22Rv1 (cell line): ENCODE data around the gene HDHD2.
"Not testable (repeated sequence)": the region's sequence is repeated elsewhere in the genome, so short reads cannot be mapped to it uniquely, and the experiment has no call there.

Experiments used
- H3K27ac ChIP-seq: fragments of 450-650 bp; 2 replicates; pipeline ENCODE4 v1.5.1; 2017
- ZFX ChIP-seq: fragments of 450-650 bp; IDR thresholded peaks from 2 replicates; pipeline ENCODE4 v1.6.1; 2017; ENCODE audit warnings: antibody characterized with exemption, borderline replicate concordance
- TF ChIP-seq, protein P1 (sequence below): fragments of 450-650 bp; IDR thresholded peaks from 2 replicates; pipeline ENCODE4 v1.5.1; 2017; ENCODE audit warnings: mild to moderate bottlenecking

HDHD2 gene, protein sequence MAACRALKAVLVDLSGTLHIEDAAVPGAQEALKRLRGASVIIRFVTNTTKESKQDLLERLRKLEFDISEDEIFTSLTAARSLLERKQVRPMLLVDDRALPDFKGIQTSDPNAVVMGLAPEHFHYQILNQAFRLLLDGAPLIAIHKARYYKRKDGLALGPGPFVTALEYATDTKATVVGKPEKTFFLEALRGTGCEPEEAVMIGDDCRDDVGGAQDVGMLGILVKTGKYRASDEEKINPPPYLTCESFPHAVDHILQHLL

DNA sequence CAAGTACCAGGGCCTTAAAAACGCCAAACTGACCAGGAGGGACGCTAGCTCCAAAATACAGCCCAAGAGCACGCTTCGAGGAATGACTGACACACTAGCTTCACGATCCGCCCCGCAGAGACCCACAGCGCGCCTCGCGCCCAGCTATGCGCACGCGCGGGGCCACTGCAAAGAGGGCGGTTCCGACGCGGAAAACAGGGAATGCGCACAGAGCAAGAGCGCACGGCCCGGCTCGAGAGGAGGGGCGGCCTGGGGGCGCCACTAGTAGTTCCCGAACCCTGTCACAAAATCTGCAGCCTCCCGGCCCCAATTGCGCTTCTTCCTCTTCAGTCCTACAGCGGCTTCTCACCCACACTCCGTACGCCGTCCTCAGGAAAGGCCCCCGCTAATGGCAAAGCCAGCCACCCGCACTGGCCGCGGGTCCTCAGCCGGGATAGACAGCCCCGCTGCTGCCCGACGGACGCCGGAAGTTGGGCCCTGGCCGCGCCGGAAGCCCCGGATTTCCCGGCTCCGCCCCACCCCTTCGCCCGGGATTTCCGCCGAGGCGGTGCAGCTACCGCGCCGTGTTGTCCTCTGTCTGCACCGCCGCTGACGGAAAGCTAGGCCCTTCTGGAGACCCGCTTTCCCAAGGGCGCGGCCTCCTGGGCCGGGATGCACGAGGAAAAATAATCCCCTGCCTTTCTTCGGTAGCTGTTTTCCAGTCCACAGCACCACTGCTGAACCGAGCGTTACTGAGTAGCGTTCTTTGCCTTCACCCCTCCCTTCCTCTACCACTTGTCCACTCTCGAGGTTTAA, at the start of gene HDHD2:
Gene HDHD2 (minus strand): TSS at position 472 of the 795 bp plus-strand sequence. CDS start 14,061 bp downstream, outside the sequence.
- TF ChIP-seq ZFX = no peak
- TF ChIP-seq, protein P1, sequence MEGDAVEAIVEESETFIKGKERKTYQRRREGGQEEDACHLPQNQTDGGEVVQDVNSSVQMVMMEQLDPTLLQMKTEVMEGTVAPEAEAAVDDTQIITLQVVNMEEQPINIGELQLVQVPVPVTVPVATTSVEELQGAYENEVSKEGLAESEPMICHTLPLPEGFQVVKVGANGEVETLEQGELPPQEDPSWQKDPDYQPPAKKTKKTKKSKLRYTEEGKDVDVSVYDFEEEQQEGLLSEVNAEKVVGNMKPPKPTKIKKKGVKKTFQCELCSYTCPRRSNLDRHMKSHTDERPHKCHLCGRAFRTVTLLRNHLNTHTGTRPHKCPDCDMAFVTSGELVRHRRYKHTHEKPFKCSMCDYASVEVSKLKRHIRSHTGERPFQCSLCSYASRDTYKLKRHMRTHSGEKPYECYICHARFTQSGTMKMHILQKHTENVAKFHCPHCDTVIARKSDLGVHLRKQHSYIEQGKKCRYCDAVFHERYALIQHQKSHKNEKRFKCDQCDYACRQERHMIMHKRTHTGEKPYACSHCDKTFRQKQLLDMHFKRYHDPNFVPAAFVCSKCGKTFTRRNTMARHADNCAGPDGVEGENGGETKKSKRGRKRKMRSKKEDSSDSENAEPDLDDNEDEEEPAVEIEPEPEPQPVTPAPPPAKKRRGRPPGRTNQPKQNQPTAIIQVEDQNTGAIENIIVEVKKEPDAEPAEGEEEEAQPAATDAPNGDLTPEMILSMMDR = no peak
- peak within 1 kb of the TSS; percentile 87 for H3K27ac ChIP-seq

GRCh38 chr18:47195961-47196360, 45.7 kb upstream of the HDHD2 start:
- H3K27ac ChIP-seq = not testable (repeated sequence)

GRCh38 chr18:47191961-47192360, 41.7 kb upstream of the HDHD2 start:
- TF ChIP-seq ZFX = no peak
- TF ChIP-seq, protein P1 = no peak
- no peak overlapping the region for H3K27ac ChIP-seq

DNA sequence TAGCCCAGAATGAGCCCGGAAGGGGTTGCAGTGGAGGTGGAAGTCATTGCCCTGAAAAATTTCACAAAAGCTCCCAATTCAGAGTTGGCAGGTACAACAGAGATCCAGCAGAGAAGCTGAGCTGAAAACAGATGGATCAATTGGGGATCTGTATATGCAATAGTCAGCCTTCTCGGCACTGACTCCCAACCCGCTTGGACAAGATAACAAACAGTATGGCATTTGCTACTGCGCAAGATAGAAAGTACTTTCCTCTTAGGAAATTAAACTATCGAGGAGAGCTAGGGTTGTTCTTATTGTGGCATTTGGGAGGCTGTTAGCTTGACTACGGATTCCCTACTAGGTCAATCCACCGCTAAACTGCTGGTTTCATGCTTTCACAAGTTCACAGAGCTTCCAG, 37.4 kb upstream of the HDHD2 start:
- TF ChIP-seq, protein P1 = no peak
- no peak for TF ChIP-seq ZFX
- no peak overlapping the region for H3K27ac ChIP-seq

GRCh38 chr18:47184419-47185050, 34.2 kb upstream of the HDHD2 start:
- TF ChIP-seq, protein P1 = no peak
- TF ChIP-seq ZFX = no peak
- no peak overlapping the region for H3K27ac ChIP-seq

DNA sequence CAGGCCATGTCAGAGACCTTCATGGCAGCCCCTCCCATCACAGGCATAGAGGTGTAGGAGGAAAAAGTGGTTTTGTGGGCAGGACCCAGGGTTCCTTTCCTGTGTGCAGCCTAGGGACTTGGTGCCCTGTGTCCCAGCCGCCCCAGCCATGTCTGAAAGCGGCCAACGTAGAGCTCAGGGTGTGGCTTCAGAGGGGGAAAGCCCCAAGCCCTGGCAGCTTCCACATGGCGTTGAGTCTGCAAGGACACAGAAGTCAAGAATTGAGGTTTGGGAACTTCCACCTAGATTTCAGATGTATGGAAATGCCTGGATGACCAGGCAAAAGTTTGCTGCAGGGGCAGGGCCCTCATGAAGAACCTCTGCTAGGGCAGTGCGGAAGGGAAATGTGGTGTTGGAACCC, 31.9 kb upstream of the HDHD2 start:
- H3K27ac ChIP-seq = not testable (repeated sequence)

- TF ChIP-seq, protein P1 = no peak
- no peak for TF ChIP-seq ZFX
Measured at GRCh38 chr18:47180765-47181164, 30.5 kb upstream of the HDHD2 start.

GRCh38 chr18:47179520-47179919, 29.2 kb upstream of the HDHD2 start:
- TF ChIP-seq, protein P1 = no peak
- no peak for TF ChIP-seq ZFX
- no peak overlapping the region for H3K27ac ChIP-seq

More at GRCh38 chr18:47180765-47181164, 30.5 kb upstream of the HDHD2 start:
- H3K27ac ChIP-seq = no peak overlapping the region
